Epithelial cell of esophagus (primary cell): ENCODE measurements around the gene CHMP6.

Source experiments
- DNase-seq: peaks from one replicate; pipeline ENCODE4 v3.0.0; 2010; ENCODE audit warnings: low read depth
- H3K4me3 ChIP-seq: 2 replicates; pipeline ENCODE4 v1.5.1; 2011; ENCODE audit warnings: mild to moderate bottlenecking, low read length, control low read depth
- TF ChIP-seq, protein P1 (sequence below): IDR thresholded peaks from 2 replicates; pipeline ENCODE4 v1.5.1; 2011; ENCODE audit warnings: low read depth, mild to moderate bottlenecking, low read length, control low read depth, inconsistent platforms; ENCODE audit not compliant: insufficient read depth; ENCODE audit errors: missing control alignments

Gene CHMP6

DNA sequence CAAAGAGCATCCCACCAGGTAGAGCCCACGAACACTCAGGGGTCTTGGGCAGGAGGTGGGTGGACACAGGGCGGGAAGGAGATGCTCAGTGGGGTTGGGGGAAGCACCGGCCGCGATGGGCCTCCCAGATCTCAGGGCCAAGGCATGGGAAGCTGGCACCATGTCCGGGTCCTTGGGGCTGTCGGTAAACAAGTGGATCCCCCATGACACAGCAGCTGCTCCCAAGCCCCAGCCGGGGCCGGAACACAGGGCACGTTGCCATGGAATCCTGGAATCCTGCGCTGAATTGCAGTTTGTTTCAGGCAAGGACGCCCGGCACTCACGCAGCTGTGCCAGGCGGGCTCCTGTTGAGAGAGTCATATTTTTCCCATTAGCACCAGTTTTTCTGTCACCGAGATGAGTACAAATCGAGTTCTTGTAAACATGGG, 23.0 kb upstream of the CHMP6 start:
- no peak overlapping the region for H3K4me3 ChIP-seq
- TF ChIP-seq, protein P1, sequence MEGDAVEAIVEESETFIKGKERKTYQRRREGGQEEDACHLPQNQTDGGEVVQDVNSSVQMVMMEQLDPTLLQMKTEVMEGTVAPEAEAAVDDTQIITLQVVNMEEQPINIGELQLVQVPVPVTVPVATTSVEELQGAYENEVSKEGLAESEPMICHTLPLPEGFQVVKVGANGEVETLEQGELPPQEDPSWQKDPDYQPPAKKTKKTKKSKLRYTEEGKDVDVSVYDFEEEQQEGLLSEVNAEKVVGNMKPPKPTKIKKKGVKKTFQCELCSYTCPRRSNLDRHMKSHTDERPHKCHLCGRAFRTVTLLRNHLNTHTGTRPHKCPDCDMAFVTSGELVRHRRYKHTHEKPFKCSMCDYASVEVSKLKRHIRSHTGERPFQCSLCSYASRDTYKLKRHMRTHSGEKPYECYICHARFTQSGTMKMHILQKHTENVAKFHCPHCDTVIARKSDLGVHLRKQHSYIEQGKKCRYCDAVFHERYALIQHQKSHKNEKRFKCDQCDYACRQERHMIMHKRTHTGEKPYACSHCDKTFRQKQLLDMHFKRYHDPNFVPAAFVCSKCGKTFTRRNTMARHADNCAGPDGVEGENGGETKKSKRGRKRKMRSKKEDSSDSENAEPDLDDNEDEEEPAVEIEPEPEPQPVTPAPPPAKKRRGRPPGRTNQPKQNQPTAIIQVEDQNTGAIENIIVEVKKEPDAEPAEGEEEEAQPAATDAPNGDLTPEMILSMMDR: no peak
- DNase-seq: no peak

- no peak overlapping the region for H3K4me3 ChIP-seq
- DNase-seq: no peak
- TF ChIP-seq, protein P1: no peak
Observed at GRCh38 chr17:80969030-80969673, 22.5 kb upstream of the CHMP6 start.

GRCh38 chr17:80969674-80970043, 22.0 kb upstream of the CHMP6 start:
- TF ChIP-seq, protein P1: no peak
- no peak overlapping the region for H3K4me3 ChIP-seq
- DNase-seq: no peak

GRCh38 chr17:80970044-80970761, 21.4 kb upstream of the CHMP6 start:
- TF ChIP-seq, protein P1: peak; percentile 51
- no peak overlapping the region for H3K4me3 ChIP-seq
- peak; percentile 28 for DNase-seq

DNA sequence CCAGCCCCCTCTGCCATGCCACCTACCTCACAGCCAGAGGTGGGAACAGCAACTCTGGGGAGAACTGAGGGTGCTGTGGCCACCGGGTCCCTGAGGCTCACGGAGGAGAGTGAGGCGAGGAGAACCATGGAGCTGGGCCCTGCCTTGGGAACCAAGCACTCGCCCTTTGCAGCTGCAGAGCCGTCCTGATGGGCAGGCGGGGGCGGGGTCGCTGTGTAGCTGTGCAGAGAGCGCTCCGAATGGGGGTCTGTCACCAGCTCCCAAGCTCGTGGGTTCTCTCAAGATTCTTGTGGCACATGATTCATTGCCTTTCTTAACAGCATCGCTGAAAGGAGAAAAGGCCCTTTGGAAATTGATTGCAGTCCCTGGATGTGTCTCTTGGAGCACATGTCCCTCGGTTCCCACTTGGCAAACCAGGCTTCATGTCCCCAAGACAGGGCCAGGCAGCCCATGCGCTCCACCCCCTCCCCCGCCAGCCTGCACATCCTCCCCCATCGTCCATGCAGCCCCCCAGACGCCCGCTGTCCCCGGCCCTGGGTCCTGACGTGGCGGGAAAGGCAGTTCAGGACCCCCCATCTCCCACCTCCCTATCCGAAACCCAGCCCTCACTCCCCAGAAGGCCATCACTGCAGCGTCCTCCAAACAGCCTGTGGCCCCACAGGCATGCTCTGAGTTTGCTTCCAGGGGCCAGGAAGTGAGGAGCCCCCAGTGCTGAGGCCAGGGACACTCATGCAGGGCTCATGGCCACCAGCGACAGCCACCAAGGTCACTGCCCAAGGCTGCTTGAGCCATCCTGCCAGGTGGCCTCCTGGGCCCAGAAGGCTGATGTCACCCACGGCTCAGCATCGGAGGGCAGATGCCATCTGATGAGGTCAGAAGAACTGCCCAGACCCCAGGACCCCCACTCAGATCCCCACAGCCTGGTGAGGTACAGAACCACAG, 20.6 kb upstream of the CHMP6 start:
- no peak overlapping the region for H3K4me3 ChIP-seq
- TF ChIP-seq, protein P1: no peak

DNA sequence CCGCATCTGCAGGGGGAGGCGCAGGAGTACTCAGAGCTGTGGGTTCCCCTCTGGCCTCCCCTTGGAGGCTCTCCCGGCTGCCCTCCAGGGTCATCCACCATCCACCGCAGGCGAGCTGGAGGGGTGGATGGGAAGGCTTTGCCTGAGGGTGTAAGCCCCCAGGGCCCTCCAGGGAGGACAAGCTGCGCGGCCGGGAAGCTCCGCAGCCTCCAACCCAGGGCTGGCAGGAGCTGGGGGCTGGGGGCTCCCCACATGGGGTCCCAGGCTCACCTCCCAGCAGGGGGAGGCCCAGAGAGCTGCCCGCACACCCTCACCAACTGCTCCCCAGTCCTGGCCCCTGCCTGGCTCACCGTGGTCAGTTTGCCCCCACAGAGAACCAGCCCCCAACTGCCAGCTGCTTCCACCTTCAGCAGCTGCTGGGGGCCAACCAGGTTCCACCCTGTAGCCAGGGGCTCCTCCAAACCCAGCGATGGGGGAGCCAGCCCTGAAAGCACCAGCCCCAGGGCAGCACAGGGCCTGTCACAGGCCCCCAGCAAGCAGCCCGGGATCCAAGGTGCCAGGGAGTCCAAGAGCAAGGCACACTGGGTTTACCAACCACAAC, 19.8 kb upstream of the CHMP6 start:
- TF ChIP-seq, protein P1: no peak
- no peak overlapping the region for H3K4me3 ChIP-seq
- DNase-seq: no peak

More for the DNA sequence above, 20.6 kb upstream of the CHMP6 start:
- no peak for DNase-seq
